Uterus (tissue), 2 donors: ENCODE data around the gene CTCFL.
"Not testable (repeated sequence)": the region's sequence is repeated elsewhere in the genome, so short reads cannot be mapped to it uniquely, and the experiment has no call there.

ENCODE experiments used
- CTCF ChIP-seq, 4 experiments: fragments of 200-600 bp in 2 of 4; fragments of 450-650 bp in 2 of 4; sonication (generic) in 2 of 4; IDR thresholded peaks; one replicate each; pipeline ENCODE4 v1.5.1; 2016 to 2019; ENCODE audit warnings: antibody characterized with exemption in 4 of 4, mild to moderate bottlenecking in 2 of 4, moderate library complexity in 1 of 4
- POLR2A ChIP-seq, 2 donors: fragments of 450-650 bp; IDR thresholded peaks; one replicate each; pipeline ENCODE4 v1.6.1; 2016; ENCODE audit warnings: antibody characterized with exemption in 2 of 2, mild to moderate bottlenecking in 1 of 2, moderate library complexity in 1 of 2

- TF ChIP-seq CTCF, POLR2A (IDR thresholded peaks at IDR 0.05): not testable (repeated sequence)
Measured at GRCh38 chr20:57472474-57472873, 52.5 kb downstream of the CTCFL start.
